ENCODE measurements around the gene RPS29. TPM values are rescaled to one million over a fixed set of nuclear protein-coding genes. Genes with fewer than 3 reads are reported as not detected.
A peak's percentile ranks its signal among the peaks of the same experiment; 100 is the strongest.

The RPS29 gene
- total and polyA plus RNA-seq, 10 of the 15 experiments (the other 5 are each of a cell fraction or from before 2014, with no cell fraction given): 2,685 to 10,815 (median 4,359) TPM

GRCh38 chr14:49598485-49599300 is 12.5 kb upstream of the RPS29 start, which contains the start of gene LRR1:
Gene LRR1 (plus strand): TSS chr14:49598940. CDS start chr14:49599021, 81 bp downstream.
- Histone ChIP-seq H3K9ac (ENCODE audit: control insufficient read depth, insufficient read depth, low read length) (peak within 1 kb of the TSS; percentile 95), H3K27ac (ENCODE audit: control insufficient read depth, insufficient read depth) (peak within 1 kb of the TSS; percentile 100), H3K79me2 (ENCODE audit: control insufficient read depth, insufficient read depth, low read length) (peaks cover 53% of the 10 kb centered on the region), H2AFZ (ENCODE audit: control insufficient read depth, low read depth, low read length) (peak within 1 kb of the TSS; percentile 97), H3K9me3 (replicated peaks; ENCODE audit: control insufficient read depth, insufficient read depth, low read length) (no peaks in the 10 kb centered on the region), H4K20me1 (ENCODE audit: control insufficient read depth, insufficient read depth) (no peaks in the 10 kb centered on the region), H3K4me3 (peak within 1 kb of the TSS; percentile 92), H3K4me1 (ENCODE audit: control insufficient read depth, insufficient read depth, low read length) (peaks cover 17% of the 10 kb centered on the region), H3K4me2 (ENCODE audit: control insufficient read depth, insufficient read depth) (peak within 1 kb of the TSS; percentile 79), H3K36me3 (ENCODE audit: control insufficient read depth in 2 of 2, insufficient read depth in 2 of 2, low read length in 1 of 2) (no peaks in the 10 kb centered on the region; a peak in 1 of 4 replicates), H3K27me3 (replicated peaks in 1 of 2; ENCODE audit: control insufficient read depth in 2 of 2, insufficient read depth in 2 of 2, low read length in 1 of 2) (no peaks in the 10 kb centered on the region)
- intact Hi-C loops (cut with micrococcal nuclease; ENCODE audit: unreplicated experiment) (loop anchor here (1.0 kb wide), 2 partner anchors 12 to 23 kb away; partner anchors contain the start of gene RPS29), in situ Hi-C loops (cut with MboI) (no loop called here)
- BruUV-seq (replicated peaks): no TSS peak
- ATAC-seq (peak; percentile 66), FAIRE-seq (peak; percentile 62), DNase-seq (ENCODE audit: low read depth, low spot score) (peak; percentile 60)
- ChIA-PET POLR2A (interaction anchor here (1.9 to 6.7 kb wide), 4 partner anchors 13 to 33 kb away, joined by 12 to 73 read pairs (median 40); partner anchors contain the start of genes MGAT2, RPL36AL and RPS29), RAD21 (ENCODE audit: unreplicated experiment) (interaction anchor here (0.9 to 4.6 kb wide), 7 partner anchors 12 to 483 kb away, joined by 3 to 29 read pairs (median 6); partner anchors contain the start of genes KLHDC2, MGAT2, RPL36AL and RPS29), SMC1A (ENCODE audit: uncharacterized antibody, unreplicated experiment) (interaction anchor here (0.8 to 3.1 kb wide), 7 partner anchors 9 to 254 kb away, joined by 3 to 17 read pairs (median 5); partner anchors contain the start of genes MGAT2, NEMF, RPL36AL and RPS29), CTCF (interaction anchor here (1.2 to 6.1 kb wide), 5 partner anchors 9 to 35 kb away, joined by 3 to 75 read pairs (median 3); partner anchors contain the start of genes MGAT2, RPL36AL and RPS29)
- under 1% methylated on average over 77 of the region's 77 CpGs for WGBS (ENCODE audit: insufficient coverage, insufficient replicate concordance, low lambda C conversion rate, missing lambda C conversion rate)
- 0 out of 2 replicates have a peak, but pooled peaks have one; percentile 15 for TF ChIP-seq ELK1 (IDR thresholded peaks at IDR 0.05; ENCODE audit: low read depth, low read length)
- TF ChIP-seq SIX5 (IDR thresholded peaks at IDR 0.05; ENCODE audit: low read depth, low read length, severe bottlenecking): no peak
- TF ChIP-seq RBBP5 (conservative IDR thresholded peaks at IDR 0.05): no peak
- peak; percentile 47; the same call in 1 of the 2 replicates for TF ChIP-seq MLLT1 (IDR thresholded peaks at IDR 0.05)
- TF ChIP-seq HDAC6 (IDR thresholded peaks at IDR 0.05; ENCODE audit: unreplicated experiment): no peak
- TF ChIP-seq RUNX3 (IDR thresholded peaks at IDR 0.05; ENCODE audit: low read length): peak; percentile 21
- no peak for TF ChIP-seq FOS (IDR thresholded peaks at IDR 0.05; ENCODE audit: borderline replicate concordance, extremely low read depth, insufficient read length)
- TF ChIP-seq ZBED1 (IDR thresholded peaks at IDR 0.05; ENCODE audit: borderline replicate concordance): no peak; the same call in 1 of the 2 replicates
- TF ChIP-seq ZBTB11 (CRISPR knock-in tag; IDR thresholded peaks at IDR 0.05): no peak
- TF ChIP-seq POLR2AphosphoS2 (IDR thresholded peaks at IDR 0.05; ENCODE audit: low read depth, low read length): peak; percentile 67; the same call in 1 of the 2 replicates
- TF ChIP-seq POLR2AphosphoS5 (IDR thresholded peaks at IDR 0.05; ENCODE audit: low read length): peak; percentile 94
- TF ChIP-seq SMARCA5 (IDR thresholded peaks at IDR 0.05): peak; percentile 55; the same call in 1 of the 2 replicates
- TF ChIP-seq CHD1 (IDR thresholded peaks at IDR 0.05; ENCODE audit: low read depth, low read length): 0 out of 2 replicates have a peak, but pooled peaks have one; percentile 70
- TF ChIP-seq RELA (IDR thresholded peaks at IDR 0.05; ENCODE audit: borderline replicate concordance, partially characterized antibody): peak; percentile 82
- TF ChIP-seq WRNIP1 (IDR thresholded peaks at IDR 0.05; ENCODE audit: borderline replicate concordance, low read depth, low read length): no peak
- TF ChIP-seq NR2C1 (IDR thresholded peaks at IDR 0.05): no peak; the same call in 1 of the 2 replicates

Measured in GM12878 (cell line).